HUES64 (cell line): ENCODE measurements around the gene ZNF17.

Experiments
- H3K27ac ChIP-seq: 2 replicates; pipeline ENCODE4 v1.7.0; 2013; ENCODE audit warnings: low read depth, low read length, inconsistent platforms
- H3K27me3 ChIP-seq: 2 replicates; pipeline ENCODE4 v1.6.1; 2013; ENCODE audit warnings: mild to moderate bottlenecking, low read length; ENCODE audit not compliant: insufficient read depth
- H3K36me3 ChIP-seq: 2 replicates; pipeline ENCODE4 v1.6.1; 2013; ENCODE audit warnings: mild to moderate bottlenecking, low read length; ENCODE audit not compliant: insufficient read depth
- H3K4me1 ChIP-seq: 2 replicates; pipeline ENCODE4 v1.6.1; 2013; ENCODE audit warnings: mild to moderate bottlenecking, low read length, moderate library complexity; ENCODE audit not compliant: insufficient read depth
- H3K4me3 ChIP-seq: 2 replicates; pipeline ENCODE4 v1.5.1; 2013; ENCODE audit warnings: mild to moderate bottlenecking, low read length, moderate library complexity
- H3K9ac ChIP-seq: 2 replicates; pipeline ENCODE4 v1.6.1; 2013; ENCODE audit warnings: mild to moderate bottlenecking, low read depth, low read length
- H3K9me3 ChIP-seq: 2 replicates; pipeline ENCODE4 v1.6.1; 2013; ENCODE audit warnings: low read depth, low read length; ENCODE audit not compliant: insufficient read depth
- WGBS: fragments of 150-250, 120-280 bp; methylation state at CpG from one replicate; pipeline ENCODE4 v1.1.7; 2013; ENCODE audit warnings: missing lambda C conversion rate; 5-methylcytosine and 5-hydroxymethylcytosine counted together

Gene ZNF17

DNA sequence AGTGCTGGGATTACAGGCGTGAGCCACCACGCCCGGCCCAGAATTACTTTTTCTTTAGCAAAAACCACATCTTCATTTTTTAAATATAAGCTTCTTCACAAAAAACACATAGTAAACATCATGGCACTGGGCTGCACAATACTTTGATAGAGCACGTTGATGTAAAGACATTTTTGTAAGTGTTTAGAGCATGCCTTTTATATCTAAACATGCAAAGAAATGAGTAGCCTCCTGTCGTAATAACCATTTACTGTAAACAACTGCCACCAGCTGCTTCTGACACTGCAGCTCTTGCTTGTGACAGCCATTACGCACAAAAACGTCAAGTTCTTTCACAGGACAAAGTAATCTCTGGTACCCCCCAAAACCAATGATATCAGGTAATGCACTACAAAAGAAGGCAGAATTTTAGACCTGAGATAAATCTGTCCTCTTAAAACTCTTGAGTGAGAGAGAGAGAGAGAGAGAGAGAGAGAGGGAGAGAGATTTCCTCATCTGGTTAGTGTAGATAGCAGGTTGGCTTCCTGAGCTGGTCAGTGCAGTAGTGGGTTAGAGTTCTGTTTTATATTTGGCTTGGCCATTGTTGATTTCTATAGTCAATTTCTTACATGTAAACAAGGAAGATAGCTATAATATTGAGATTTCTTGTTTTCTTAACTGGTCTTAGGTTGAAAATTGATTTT, 28.0 kb upstream of the ZNF17 start:
- 86% methylated on average over 7 of the region's 7 CpGs for WGBS
- H3K27me3 ChIP-seq: peaks cover 5% of the 10 kb centered on the region; the same call in 1 of the 2 replicates
- H3K4me1 ChIP-seq: no peaks in the 10 kb centered on the region
- H3K27ac ChIP-seq: no peak overlapping the region
- peaks cover 7% of the 10 kb centered on the region for H3K9me3 ChIP-seq
- H3K4me3 ChIP-seq: no peak overlapping the region
- peaks cover 2% of the 10 kb centered on the region for H3K36me3 ChIP-seq
- H3K9ac ChIP-seq: no peak overlapping the region

DNA sequence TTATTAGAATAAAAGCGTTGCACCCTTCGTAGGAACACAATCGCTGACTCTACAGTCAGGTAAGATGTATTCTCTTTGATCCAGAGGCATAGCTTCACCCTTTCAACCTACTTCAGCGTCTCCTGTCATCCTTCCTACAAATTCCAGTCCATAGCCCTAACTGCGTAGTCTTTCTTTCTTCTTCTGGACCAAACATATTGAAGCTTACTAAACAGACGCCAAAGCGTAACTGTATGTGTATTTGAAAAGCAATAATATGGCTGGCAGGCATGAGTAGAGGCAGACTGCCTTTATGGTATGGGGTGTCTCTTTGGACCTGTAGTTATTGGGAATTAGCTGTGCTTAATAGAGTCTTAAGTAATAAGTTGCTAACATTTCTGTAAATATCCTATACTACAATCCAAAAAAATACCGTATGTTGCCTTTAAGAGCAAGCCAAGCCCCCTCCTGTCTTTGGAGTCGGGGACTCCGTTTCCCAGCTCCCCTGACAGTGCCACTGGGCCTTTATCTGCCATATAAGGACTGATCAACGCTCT, 21.7 kb upstream of the ZNF17 start:
- Histone ChIP-seq H3K4me3 (peak overlapping the region; percentile 88), H3K4me1 (peaks cover 6% of the 10 kb centered on the region; the same call in 1 of the 2 replicates), H3K9me3 (no peaks in the 10 kb centered on the region), H3K36me3 (no peaks in the 10 kb centered on the region), H3K9ac (peak overlapping the region; percentile 23; the same call in 1 of the 2 replicates), H3K27me3 (peaks cover 5% of the 10 kb centered on the region; the same call in 1 of the 2 replicates), H3K27ac (0 out of 2 replicates have a peak overlapping the region, but pooled peaks have one; percentile 2)
- 58% methylated on average over 11 of the region's 11 CpGs for WGBS

- peak within 1 kb of the TSS; percentile 84 for H3K9ac ChIP-seq
- H3K4me3 ChIP-seq: peak within 1 kb of the TSS; percentile 88
- peak within 1 kb of the TSS; percentile 93; the same call in 1 of the 2 replicates for H3K27ac ChIP-seq
- no peaks in the 10 kb centered on the region for H3K9me3 ChIP-seq
- H3K4me1 ChIP-seq: peaks cover 6% of the 10 kb centered on the region; the same call in 1 of the 2 replicates
- H3K36me3 ChIP-seq: no peaks in the 10 kb centered on the region
- peaks cover 3% of the 10 kb centered on the region; the same call in 1 of the 2 replicates for H3K27me3 ChIP-seq
- WGBS: under 1% methylated on average over 50 of the region's 50 CpGs
Measured at GRCh38 chr19:57389730-57390598, 21.0 kb upstream of the ZNF17 start, which contains the start of gene ZNF548. Gene ZNF548 (plus strand): TSS chr19:57389854. CDS start chr19:57390100, 246 bp downstream.

DNA sequence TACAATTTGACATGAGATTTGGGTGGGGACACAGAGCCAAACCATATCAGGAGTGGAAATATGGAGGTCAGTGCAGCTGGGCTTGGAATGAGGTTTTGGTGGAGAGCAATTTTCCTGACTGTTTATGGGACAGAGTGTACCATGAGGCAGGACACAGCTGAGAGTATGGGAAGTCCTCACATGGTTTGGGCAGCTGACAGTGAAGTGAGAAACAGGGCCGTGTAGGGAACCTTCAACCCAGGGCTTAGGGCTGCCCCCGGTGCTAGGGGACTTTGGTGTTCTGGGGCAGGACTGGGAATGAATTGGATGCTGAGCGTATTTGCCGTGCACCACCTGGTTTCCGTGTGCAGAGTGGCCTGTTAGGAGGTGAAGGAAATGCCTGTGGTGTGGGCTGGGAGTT, 15.3 kb upstream of the ZNF17 start:
- peaks cover 31% of the 10 kb centered on the region for H3K36me3 ChIP-seq
- 91% methylated on average over 5 of the region's 5 CpGs for WGBS
- peaks cover 2% of the 10 kb centered on the region; the same call in 1 of the 2 replicates for H3K4me1 ChIP-seq
- H3K4me3 ChIP-seq: no peak overlapping the region
- peaks cover 11% of the 10 kb centered on the region; the same call in 1 of the 2 replicates for H3K9me3 ChIP-seq
- H3K9ac ChIP-seq: no peak overlapping the region
- H3K27me3 ChIP-seq: no peaks in the 10 kb centered on the region
- H3K27ac ChIP-seq: no peak overlapping the region

- Histone ChIP-seq H3K27ac (no peak overlapping the region), H3K9ac (no peak overlapping the region), H3K4me1 (no peaks in the 10 kb centered on the region), H3K9me3 (peaks cover 19% of the 10 kb centered on the region), H3K36me3 (peaks cover 31% of the 10 kb centered on the region), H3K27me3 (no peaks in the 10 kb centered on the region), H3K4me3 (no peak overlapping the region)
- 97% methylated on average over 5 of the region's 5 CpGs for WGBS
Measured at GRCh38 chr19:57398868-57399267, 12.1 kb upstream of the ZNF17 start.

DNA sequence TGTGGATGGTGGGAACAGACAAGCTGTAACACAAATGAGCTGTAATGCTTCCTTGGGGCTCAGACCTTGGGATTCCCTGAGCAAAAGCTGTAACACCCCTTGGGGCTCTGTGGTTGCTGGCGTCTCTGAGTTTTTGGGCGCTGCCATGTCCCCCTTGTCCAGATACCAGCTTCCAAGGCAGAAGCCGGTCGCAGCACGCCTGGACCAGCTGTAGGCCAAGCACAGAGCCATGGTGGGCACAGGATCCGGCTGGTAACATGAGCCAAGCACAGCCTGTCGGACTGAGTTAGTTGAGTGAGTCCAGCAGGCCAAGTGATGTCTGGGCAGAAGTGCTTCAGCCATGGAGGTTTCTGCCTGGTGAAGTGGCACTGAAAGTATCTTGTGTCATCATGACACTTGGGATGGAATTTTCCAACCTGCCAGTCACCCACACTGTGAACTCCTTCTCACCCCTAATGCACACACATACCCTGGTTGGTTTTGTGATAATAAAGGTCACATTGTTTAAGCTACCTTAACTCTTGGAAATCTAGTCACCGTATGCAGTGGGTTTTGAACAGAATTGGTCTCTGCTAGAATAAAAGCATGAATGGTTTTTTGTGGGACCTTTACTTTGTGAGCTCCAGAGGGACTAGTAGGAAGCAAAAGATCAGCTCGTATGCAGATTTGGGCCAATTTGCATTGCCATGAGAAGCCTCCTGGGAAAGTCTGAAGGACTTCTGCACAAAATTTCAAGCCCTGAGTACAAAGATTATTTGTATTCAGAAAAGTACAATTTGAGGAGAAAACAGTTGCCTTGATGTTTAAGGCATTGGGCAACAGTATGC, 7.0 kb upstream of the ZNF17 start:
- H3K27ac ChIP-seq: no peak overlapping the region
- no peak overlapping the region for H3K9ac ChIP-seq
- peaks cover 11% of the 10 kb centered on the region for H3K36me3 ChIP-seq
- H3K4me1 ChIP-seq: no peaks in the 10 kb centered on the region
- H3K27me3 ChIP-seq: no peaks in the 10 kb centered on the region
- 94% methylated on average over 9 of the region's 9 CpGs for WGBS
- H3K4me3 ChIP-seq: no peak overlapping the region
- H3K9me3 ChIP-seq: peaks cover 16% of the 10 kb centered on the region

DNA sequence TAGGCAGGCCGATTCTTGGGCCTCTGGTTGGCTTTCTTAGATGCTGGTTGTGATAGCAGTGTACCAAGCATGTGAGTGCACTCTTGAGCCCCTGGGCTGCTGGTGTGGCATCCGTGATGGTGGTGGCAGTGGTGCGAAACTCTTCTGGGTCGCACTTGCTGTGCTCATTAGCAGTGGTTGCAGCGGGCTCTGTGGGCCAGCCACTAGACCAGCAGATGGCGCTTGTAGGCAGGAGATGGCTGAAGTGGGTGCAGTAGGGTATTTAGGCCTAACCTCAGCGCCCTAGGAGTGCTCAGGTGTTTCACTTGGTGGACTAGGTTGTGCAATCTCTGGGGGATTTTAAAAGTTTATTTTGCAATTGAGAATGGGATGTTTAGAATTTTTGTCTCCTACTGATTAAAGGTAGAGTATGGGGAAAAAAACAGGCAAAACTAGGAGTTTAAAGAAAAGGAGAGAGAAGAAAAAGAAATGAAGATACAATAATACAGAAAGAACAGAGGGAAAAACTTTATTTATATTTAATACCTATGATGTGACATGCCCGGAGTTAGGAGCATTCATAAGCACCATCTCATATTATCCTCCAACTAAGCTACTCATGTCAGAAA, 4.3 kb upstream of the ZNF17 start:
- Histone ChIP-seq H3K4me3 (no peak overlapping the region), H3K27ac (no peak overlapping the region), H3K9me3 (peaks cover 11% of the 10 kb centered on the region), H3K9ac (no peak overlapping the region), H3K36me3 (no peaks in the 10 kb centered on the region), H3K4me1 (no peaks in the 10 kb centered on the region), H3K27me3 (no peaks in the 10 kb centered on the region)
- 13% methylated on average over 7 of the region's 8 CpGs for WGBS

DNA sequence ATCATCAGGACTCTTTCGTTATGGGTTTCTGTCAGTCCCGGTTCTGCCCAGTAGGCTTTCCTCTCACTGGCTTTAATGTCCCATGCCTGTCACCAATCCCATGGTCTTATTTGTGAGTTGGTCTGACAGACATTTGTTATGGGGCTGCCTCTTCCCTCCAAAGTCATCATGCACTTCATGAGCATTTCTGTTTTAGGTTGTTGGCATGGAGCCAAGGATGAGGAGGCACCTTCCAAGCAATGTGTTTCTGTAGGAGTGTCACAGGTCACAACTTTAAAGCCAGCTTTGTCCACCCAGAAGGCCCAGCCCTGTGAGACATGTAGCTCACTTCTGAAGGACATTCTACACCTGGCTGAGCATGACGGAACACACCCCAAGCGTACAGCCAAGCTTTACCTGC, 8.5 kb downstream of the ZNF17 start:
- no peak overlapping the region for H3K9ac ChIP-seq
- no peaks in the 10 kb centered on the region for H3K4me1 ChIP-seq
- H3K27me3 ChIP-seq: no peaks in the 10 kb centered on the region
- H3K27ac ChIP-seq: no peak overlapping the region
- 94% methylated on average over 4 of the region's 4 CpGs for WGBS
- H3K36me3 ChIP-seq: peaks cover 33% of the 10 kb centered on the region
- H3K4me3 ChIP-seq: no peak overlapping the region
- no peaks in the 10 kb centered on the region for H3K9me3 ChIP-seq

DNA sequence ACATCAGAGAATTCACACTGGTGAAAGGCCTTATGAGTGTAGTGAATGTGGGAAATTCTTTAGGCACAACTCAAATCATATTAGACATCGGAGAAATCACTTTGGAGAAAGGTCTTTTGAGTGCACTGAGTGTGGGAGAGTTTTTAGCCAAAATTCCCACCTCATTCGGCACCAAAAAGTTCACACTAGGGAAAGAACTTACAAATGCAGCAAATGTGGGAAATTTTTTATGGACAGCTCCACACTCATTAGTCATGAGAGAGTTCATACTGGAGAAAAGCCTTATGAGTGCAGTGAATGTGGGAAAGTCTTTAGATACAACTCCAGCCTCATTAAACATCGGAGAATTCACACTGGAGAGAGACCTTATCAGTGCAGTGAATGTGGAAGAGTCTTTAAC, 10.1 kb downstream of the ZNF17 start:
- H3K4me1 ChIP-seq: no peaks in the 10 kb centered on the region
- peaks cover 33% of the 10 kb centered on the region for H3K36me3 ChIP-seq
- no peaks in the 10 kb centered on the region for H3K27me3 ChIP-seq
- no peak overlapping the region for H3K27ac ChIP-seq
- 100% methylated on average over 1 of the region's 3 CpGs for WGBS
- no peaks in the 10 kb centered on the region for H3K9me3 ChIP-seq
- no peak overlapping the region for H3K9ac ChIP-seq
- H3K4me3 ChIP-seq: no peak overlapping the region

DNA sequence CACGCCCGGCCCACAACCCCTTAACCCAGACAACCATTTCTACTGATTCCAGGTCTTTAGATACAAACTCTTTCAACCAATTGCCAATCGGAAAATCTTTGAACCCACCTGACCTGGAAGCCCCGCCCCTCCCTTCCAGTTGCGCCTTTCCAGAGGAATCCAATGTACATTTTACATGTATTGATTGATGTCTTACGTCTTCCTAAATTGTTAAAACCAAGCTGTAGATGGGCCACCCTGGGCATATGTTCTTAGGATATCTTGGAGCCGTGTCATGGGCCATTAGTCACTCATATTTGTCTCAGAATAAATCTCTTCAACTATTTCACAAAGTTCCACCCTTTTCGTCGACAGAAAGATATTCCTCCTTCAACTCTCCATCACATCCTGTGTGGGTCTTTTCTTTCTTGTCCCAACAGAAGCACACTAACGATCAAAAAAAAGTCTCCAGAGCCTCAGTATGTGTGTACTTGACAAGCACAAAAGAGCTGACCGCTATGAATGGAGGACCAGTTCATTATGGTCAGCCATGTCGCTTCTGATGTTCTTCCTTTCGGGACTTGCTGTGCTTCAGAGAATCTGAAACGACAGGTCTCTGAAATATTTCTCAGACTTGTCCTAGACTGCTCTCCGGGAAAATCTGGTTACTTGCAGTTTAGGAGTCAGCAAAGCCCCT, 23.6 kb downstream of the ZNF17 start:
- H3K27ac ChIP-seq: peak overlapping the region; percentile 72
- H3K9me3 ChIP-seq: no peaks in the 10 kb centered on the region
- H3K36me3 ChIP-seq: peaks cover 12% of the 10 kb centered on the region
- 38% methylated on average over 15 of the region's 15 CpGs for WGBS
- no peaks in the 10 kb centered on the region for H3K27me3 ChIP-seq
- H3K4me3 ChIP-seq: peak overlapping the region; percentile 81
- H3K9ac ChIP-seq: peak overlapping the region; percentile 91
- peaks cover 9% of the 10 kb centered on the region; the same call in 1 of the 2 replicates for H3K4me1 ChIP-seq
